NCI-H69 (cell line): ENCODE measurements around the gene FIG4.

Experiments
- DNase-seq: peaks from one replicate; lab custom pipeline; 2025; lab: John Stamatoyannopoulos, UW

The FIG4 gene

GRCh38 chr6:109690737-109691621 is at the start of gene FIG4, which contains the start of gene AK9:
Gene FIG4 (plus strand): TSS chr6:109691296. CDS start chr6:109691436, 140 bp downstream.
Gene AK9 (minus strand): TSS chr6:109691202. CDS start chr6:109675745, 15,457 bp downstream.
- peak; percentile 95 for DNase-seq

GRCh38 chr6:109644131-109644530 is 47.0 kb upstream of the FIG4 start:
- DNase-seq = no peak

- no peak for DNase-seq
Observed at GRCh38 chr6:109653264-109653663, 37.8 kb upstream of the FIG4 start.

GRCh38 chr6:109655761-109656262 is 35.3 kb upstream of the FIG4 start:
- DNase-seq = no peak

- DNase-seq = no peak
Observed at GRCh38 chr6:109660526-109661320, 30.4 kb upstream of the FIG4 start.

GRCh38 chr6:109662192-109662591 is 28.9 kb upstream of the FIG4 start:
- no peak for DNase-seq

- no peak for DNase-seq
Observed at GRCh38 chr6:109669811-109670210, 21.3 kb upstream of the FIG4 start.

- DNase-seq = no peak
Observed at GRCh38 chr6:109671733-109672132, 19.4 kb upstream of the FIG4 start.

GRCh38 chr6:109672175-109672574 is 18.9 kb upstream of the FIG4 start:
- no peak for DNase-seq

- DNase-seq = no peak
Observed at GRCh38 chr6:109672839-109673238, 18.3 kb upstream of the FIG4 start.

- no peak for DNase-seq
Observed at GRCh38 chr6:109676724-109677123, 14.4 kb upstream of the FIG4 start.

- no peak for DNase-seq
Observed at GRCh38 chr6:109678240-109678639, 12.9 kb upstream of the FIG4 start.

GRCh38 chr6:109678661-109679505 is 12.2 kb upstream of the FIG4 start:
- DNase-seq = peak; percentile 66

- DNase-seq = no peak
Observed at GRCh38 chr6:109686566-109687265, 4.4 kb upstream of the FIG4 start.

- no peak for DNase-seq
Observed at GRCh38 chr6:109687271-109687761, 3.8 kb upstream of the FIG4 start.

- peak; percentile 85 for DNase-seq
Observed at GRCh38 chr6:109690373-109690736, 741 bp upstream of the FIG4 start.

GRCh38 chr6:109693111-109693510 is 2.0 kb downstream of the FIG4 start:
- no peak for DNase-seq

- peak; percentile 32 for DNase-seq
Observed at GRCh38 chr6:109695468-109695867, 4.4 kb downstream of the FIG4 start.

GRCh38 chr6:109696355-109696754 is 5.3 kb downstream of the FIG4 start:
- no peak for DNase-seq

GRCh38 chr6:109701221-109701620 is 10.1 kb downstream of the FIG4 start:
- no peak for DNase-seq

- DNase-seq = peak; percentile 18
Observed at GRCh38 chr6:109701774-109702173, 10.7 kb downstream of the FIG4 start.
